ENCODE data around the gene RPL11.

RPL11 gene

GRCh38 chr1:23745515-23745914 is 53.9 kb downstream of the RPL11 start:
- 96 to 100% methylated on average over 1 of the region's 1 CpG for WGBS, 2 experiments
- Histone ChIP-seq H3K4me1 (ENCODE audit: control insufficient read depth, insufficient read depth, low read length) (no peaks in the 10 kb centered on the region), H3K4me3 (ENCODE audit: insufficient read depth, low read depth, low read length) (no peak overlapping the region)

More at GRCh38 chr1:23745515-23745914, 53.9 kb downstream of the RPL11 start:
- Histone ChIP-seq H3K27me3 (ENCODE audit: control insufficient read depth, insufficient read depth, low read length, poor library complexity, severe bottlenecking) (no peaks in the 10 kb centered on the region), H3K27ac (ENCODE audit: insufficient read depth, low read depth, low read length, poor library complexity, severe bottlenecking) (no peak overlapping the region), H3K9me3 (ENCODE audit: control insufficient read depth, low read length) (no peaks in the 10 kb centered on the region), H3K36me3 (ENCODE audit: control insufficient read depth, insufficient read depth, low read length) (peaks cover 2% of the 10 kb centered on the region)

Measured in ectodermal cell (in vitro differentiated cells).